GM12892 (cell line): Measurements from ENCODE around the gene PCOLCE2.

Source experiments
- POLR2A ChIP-seq: IDR thresholded peaks from 2 replicates; pipeline ENCODE4 v1.6.1; 2011; ENCODE audit warnings: low read depth, low read length, control low read depth
- POLR2AphosphoS5 ChIP-seq: IDR thresholded peaks from 2 replicates; pipeline ENCODE4 v1.6.1; 2011; ENCODE audit warnings: low read depth, low read length, control low read depth
- TAF1 ChIP-seq: IDR thresholded peaks from 2 replicates; pipeline ENCODE4 v1.6.1; 2011; ENCODE audit warnings: low read depth, mild to moderate bottlenecking, control low read depth, low read length, borderline replicate concordance

GRCh38 chr3:142915636-142916035, 26.8 kb upstream of the PCOLCE2 start:
- TF ChIP-seq POLR2A (no peak), TAF1 (no peak), POLR2AphosphoS5 (no peak)
